ENCODE results near the gene HNRNPUL1. TPM values are rescaled to one million over a fixed set of nuclear protein-coding genes. Genes with fewer than 3 reads are reported as not detected.

HNRNPUL1 gene
- total RNA-seq, 1 experiment from 2014 or later: 137 TPM

- DNase-seq (ENCODE audit: low read depth): no peak
- in situ Hi-C loops (cut with HindIII; ENCODE audit: low pct_unique_long_range_greater_than_20kb, low sequenced_read_pairs): no loop called here
Observed at GRCh38 chr19:41230067-41230857, 33.9 kb upstream of the HNRNPUL1 start.

GRCh38 chr19:41232686-41233085 lies 31.5 kb upstream of the HNRNPUL1 start:
- DNase-seq (ENCODE audit: low read depth): no peak
- in situ Hi-C loops (cut with HindIII; ENCODE audit: low pct_unique_long_range_greater_than_20kb, low sequenced_read_pairs): no loop called here

- DNase-seq (ENCODE audit: low read depth): no peak
- in situ Hi-C loops (cut with HindIII; ENCODE audit: low pct_unique_long_range_greater_than_20kb, low sequenced_read_pairs): no loop called here
Observed at GRCh38 chr19:41233748-41234240, 30.4 kb upstream of the HNRNPUL1 start.

GRCh38 chr19:41234512-41235168 lies 29.5 kb upstream of the HNRNPUL1 start:
- no peak for DNase-seq (ENCODE audit: low read depth)
- in situ Hi-C loops (cut with HindIII; ENCODE audit: low pct_unique_long_range_greater_than_20kb, low sequenced_read_pairs): no loop called here

GRCh38 chr19:41235480-41235879 lies 28.7 kb upstream of the HNRNPUL1 start:
- DNase-seq (ENCODE audit: low read depth): no peak
- in situ Hi-C loops (cut with HindIII; ENCODE audit: low pct_unique_long_range_greater_than_20kb, low sequenced_read_pairs): no loop called here

GRCh38 chr19:41238244-41238643 lies 25.9 kb upstream of the HNRNPUL1 start:
- no peak for DNase-seq (ENCODE audit: low read depth)

GRCh38 chr19:41239363-41239762 lies 24.8 kb upstream of the HNRNPUL1 start:
- no peak for DNase-seq (ENCODE audit: low read depth)
- in situ Hi-C loops (cut with HindIII; ENCODE audit: low pct_unique_long_range_greater_than_20kb, low sequenced_read_pairs): no loop called here

More at GRCh38 chr19:41238244-41238643, 25.9 kb upstream of the HNRNPUL1 start:
- in situ Hi-C loops (cut with HindIII; ENCODE audit: low pct_unique_long_range_greater_than_20kb, low sequenced_read_pairs): no loop called here

GRCh38 chr19:41239961-41240574 lies 24.1 kb upstream of the HNRNPUL1 start:
- in situ Hi-C loops (cut with HindIII; ENCODE audit: low pct_unique_long_range_greater_than_20kb, low sequenced_read_pairs): no loop called here

GRCh38 chr19:41241859-41242258 lies 22.3 kb upstream of the HNRNPUL1 start:
- in situ Hi-C loops (cut with HindIII; ENCODE audit: low pct_unique_long_range_greater_than_20kb, low sequenced_read_pairs): no loop called here
- DNase-seq (ENCODE audit: low read depth): no peak

More at GRCh38 chr19:41239961-41240574, 24.1 kb upstream of the HNRNPUL1 start:
- DNase-seq (ENCODE audit: low read depth): no peak

GRCh38 chr19:41244117-41244516 lies 20.1 kb upstream of the HNRNPUL1 start:
- in situ Hi-C loops (cut with HindIII; ENCODE audit: low pct_unique_long_range_greater_than_20kb, low sequenced_read_pairs): no loop called here
- DNase-seq (ENCODE audit: low read depth): no peak

- in situ Hi-C loops (cut with HindIII; ENCODE audit: low pct_unique_long_range_greater_than_20kb, low sequenced_read_pairs): no loop called here
- no peak for DNase-seq (ENCODE audit: low read depth)
Observed at GRCh38 chr19:41245843-41246242, 18.3 kb upstream of the HNRNPUL1 start.

GRCh38 chr19:41248895-41249294 lies 15.3 kb upstream of the HNRNPUL1 start:
- no peak for DNase-seq (ENCODE audit: low read depth)
- in situ Hi-C loops (cut with HindIII; ENCODE audit: low pct_unique_long_range_greater_than_20kb, low sequenced_read_pairs): no loop called here

GRCh38 chr19:41249707-41250423 lies 14.3 kb upstream of the HNRNPUL1 start:
- no peak for DNase-seq (ENCODE audit: low read depth)
- in situ Hi-C loops (cut with HindIII; ENCODE audit: low pct_unique_long_range_greater_than_20kb, low sequenced_read_pairs): no loop called here

- in situ Hi-C loops (cut with HindIII; ENCODE audit: low pct_unique_long_range_greater_than_20kb, low sequenced_read_pairs): no loop called here
- no peak for DNase-seq (ENCODE audit: low read depth)
Observed at GRCh38 chr19:41253660-41254059, 10.5 kb upstream of the HNRNPUL1 start.

GRCh38 chr19:41255171-41255570 lies 9.0 kb upstream of the HNRNPUL1 start:
- no peak for DNase-seq (ENCODE audit: low read depth)
- in situ Hi-C loops (cut with HindIII; ENCODE audit: low pct_unique_long_range_greater_than_20kb, low sequenced_read_pairs): no loop called here

GRCh38 chr19:41261474-41262190 lies 2.5 kb upstream of the HNRNPUL1 start:
- DNase-seq (ENCODE audit: low read depth): no peak
- in situ Hi-C loops (cut with HindIII; ENCODE audit: low pct_unique_long_range_greater_than_20kb, low sequenced_read_pairs): no loop called here

- peak; percentile 67 for DNase-seq (ENCODE audit: low read depth)
- in situ Hi-C loops (cut with HindIII; ENCODE audit: low pct_unique_long_range_greater_than_20kb, low sequenced_read_pairs): no loop called here
Observed at GRCh38 chr19:41263042-41263849, 926 bp upstream of the HNRNPUL1 start.
